BE2C (cell line): ENCODE measurements around the gene DZIP1.

Experiments used
- DNase-seq: peaks from one replicate; pipeline ENCODE4 v3.0.0-alpha.2; 2020
- H3K27me3 ChIP-seq: fragments of 250-450 bp; sonication (Bioruptor Pico); 2 replicates; pipeline ENCODE4 v1.5.1; 2020; ENCODE audit warnings: mild to moderate bottlenecking
- H3K36me3 ChIP-seq: fragments of 250-450 bp; sonication (Bioruptor Pico); 2 replicates; pipeline ENCODE4 v1.5.1; 2020; ENCODE audit warnings: mild to moderate bottlenecking
- H3K4me1 ChIP-seq: fragments of 250-450 bp; sonication (Bioruptor Pico); 2 replicates; pipeline ENCODE4 v1.5.1; 2020
- H3K4me3 ChIP-seq: 2 replicates; pipeline ENCODE4 v1.5.1; 2011; ENCODE audit warnings: low read depth, low read length
- H3K9me3 ChIP-seq: fragments of 250-450 bp; sonication (Bioruptor Pico); 2 replicates; pipeline ENCODE4 v1.5.1; 2020
- TF ChIP-seq, protein P1 (sequence below): IDR thresholded peaks from 2 replicates; pipeline ENCODE4 v1.5.1; 2012; ENCODE audit warnings: mild to moderate bottlenecking, low read depth, low read length

Gene DZIP1

GRCh38 chr13:95614641-95615245 lies 29.8 kb downstream of the DZIP1 start:
- Histone ChIP-seq H3K9me3 (no peaks in the 10 kb centered on the region), H3K4me3 (no peak overlapping the region), H3K4me1 (no peaks in the 10 kb centered on the region; the same call in 1 of the 2 replicates), H3K27me3 (no peaks in the 10 kb centered on the region), H3K36me3 (peaks cover 76% of the 10 kb centered on the region)
- no peak for DNase-seq
- TF ChIP-seq, protein P1, sequence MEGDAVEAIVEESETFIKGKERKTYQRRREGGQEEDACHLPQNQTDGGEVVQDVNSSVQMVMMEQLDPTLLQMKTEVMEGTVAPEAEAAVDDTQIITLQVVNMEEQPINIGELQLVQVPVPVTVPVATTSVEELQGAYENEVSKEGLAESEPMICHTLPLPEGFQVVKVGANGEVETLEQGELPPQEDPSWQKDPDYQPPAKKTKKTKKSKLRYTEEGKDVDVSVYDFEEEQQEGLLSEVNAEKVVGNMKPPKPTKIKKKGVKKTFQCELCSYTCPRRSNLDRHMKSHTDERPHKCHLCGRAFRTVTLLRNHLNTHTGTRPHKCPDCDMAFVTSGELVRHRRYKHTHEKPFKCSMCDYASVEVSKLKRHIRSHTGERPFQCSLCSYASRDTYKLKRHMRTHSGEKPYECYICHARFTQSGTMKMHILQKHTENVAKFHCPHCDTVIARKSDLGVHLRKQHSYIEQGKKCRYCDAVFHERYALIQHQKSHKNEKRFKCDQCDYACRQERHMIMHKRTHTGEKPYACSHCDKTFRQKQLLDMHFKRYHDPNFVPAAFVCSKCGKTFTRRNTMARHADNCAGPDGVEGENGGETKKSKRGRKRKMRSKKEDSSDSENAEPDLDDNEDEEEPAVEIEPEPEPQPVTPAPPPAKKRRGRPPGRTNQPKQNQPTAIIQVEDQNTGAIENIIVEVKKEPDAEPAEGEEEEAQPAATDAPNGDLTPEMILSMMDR, result no peak

GRCh38 chr13:95608640-95609323 lies 35.7 kb downstream of the DZIP1 start:
- Histone ChIP-seq H3K27me3 (no peaks in the 10 kb centered on the region), H3K4me3 (no peak overlapping the region), H3K36me3 (peaks cover 72% of the 10 kb centered on the region), H3K4me1 (no peaks in the 10 kb centered on the region), H3K9me3 (no peaks in the 10 kb centered on the region)
- DNase-seq, result no peak
- TF ChIP-seq, protein P1, result no peak

DNA sequence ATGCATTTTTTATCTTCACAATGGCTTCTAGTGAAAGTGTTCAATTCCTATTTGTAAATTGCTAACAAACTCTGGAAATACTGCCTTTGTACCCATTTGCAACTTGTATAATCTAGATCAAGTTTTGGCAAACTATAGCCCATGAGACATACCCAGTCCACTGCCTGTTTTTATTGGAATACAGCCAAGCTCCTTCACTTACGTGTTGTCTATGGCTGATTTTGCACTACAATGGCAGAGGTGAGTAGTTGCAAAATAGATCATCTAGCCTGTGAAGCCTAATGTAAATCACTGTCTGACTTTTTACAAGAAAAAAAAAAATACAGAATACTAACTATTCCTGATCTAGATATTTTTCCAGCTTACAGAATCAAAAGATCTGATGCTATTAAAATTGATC lies 37.1 kb downstream of the DZIP1 start:
- TF ChIP-seq, protein P1, result no peak
- Histone ChIP-seq H3K4me3 (no peak overlapping the region), H3K9me3 (no peaks in the 10 kb centered on the region), H3K36me3 (peaks cover 71% of the 10 kb centered on the region), H3K4me1 (no peaks in the 10 kb centered on the region), H3K27me3 (no peaks in the 10 kb centered on the region)
- DNase-seq, result no peak

DNA sequence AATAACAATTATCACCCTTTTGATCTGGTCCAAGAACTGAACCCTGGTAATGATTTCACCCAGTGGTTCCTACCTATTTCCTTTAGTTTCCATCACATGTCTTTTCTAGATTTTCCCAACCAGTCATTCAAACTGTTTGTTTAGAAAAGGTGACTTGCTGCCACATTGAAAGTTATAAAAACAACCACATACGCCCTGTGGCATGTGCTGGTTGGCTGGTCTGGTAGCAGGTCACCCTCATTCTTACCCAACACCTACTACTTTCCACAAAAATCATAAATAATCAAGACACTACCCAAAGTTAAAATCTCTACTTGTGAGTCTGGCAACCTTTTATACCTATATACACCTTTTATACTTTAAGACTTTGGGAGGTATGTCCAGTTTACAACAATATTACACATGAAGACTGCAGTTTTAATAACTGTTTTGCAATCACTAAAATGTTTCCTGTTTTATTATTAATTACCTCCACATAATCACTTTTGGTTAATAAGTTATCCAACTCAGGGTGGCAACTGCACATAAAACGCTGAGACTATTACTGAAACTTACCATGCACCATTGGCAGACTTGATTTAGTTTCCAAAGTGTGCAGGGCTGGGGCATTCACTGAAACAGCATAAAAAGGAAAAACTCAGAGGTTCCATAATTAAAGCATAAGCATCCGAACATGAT lies 38.9 kb downstream of the DZIP1 start:
- Histone ChIP-seq H3K4me3 (no peak overlapping the region), H3K36me3 (peaks cover 63% of the 10 kb centered on the region), H3K27me3 (no peaks in the 10 kb centered on the region), H3K4me1 (no peaks in the 10 kb centered on the region), H3K9me3 (no peaks in the 10 kb centered on the region)
- TF ChIP-seq, protein P1, result no peak
- DNase-seq, result no peak

GRCh38 chr13:95604556-95604915 lies 40.0 kb downstream of the DZIP1 start:
- Histone ChIP-seq H3K4me1 (no peaks in the 10 kb centered on the region), H3K9me3 (no peaks in the 10 kb centered on the region), H3K4me3 (no peak overlapping the region), H3K27me3 (no peaks in the 10 kb centered on the region), H3K36me3 (peaks cover 66% of the 10 kb centered on the region)
- TF ChIP-seq, protein P1, result no peak
- DNase-seq, result no peak
